HEK293 (cell line): ENCODE measurements around the gene SLC35G1.

ENCODE experiments used
- PBX3 ChIP-seq: sonication (generic); formaldehyde crosslinking; IDR thresholded peaks from 2 replicates; pipeline ENCODE4 v1.8.1; 2022; ENCODE audit warnings: mild to moderate bottlenecking, moderate library complexity, missing genetic modification reagents
- YY1 ChIP-seq: fragments of 450-650 bp; formaldehyde crosslinking; IDR thresholded peaks from 2 replicates; pipeline ENCODE4 v1.5.1; 2018; ENCODE audit warnings: missing biosample characterization, missing genetic modification characterization
- ZBTB8A ChIP-seq: fragments of 450-650 bp; formaldehyde crosslinking; IDR thresholded peaks from 2 replicates; pipeline ENCODE4 v1.5.1; 2016; ENCODE audit warnings: missing biosample characterization, missing genetic modification characterization
- ZFHX2 ChIP-seq: fragments of 450-650 bp; formaldehyde crosslinking; conservative IDR thresholded peaks from 2 replicates; pipeline ENCODE4 v1.5.1; 2016; ENCODE audit warnings: missing biosample characterization, missing genetic modification characterization
- ZNF121 ChIP-seq: fragments of 450-650 bp; formaldehyde crosslinking; IDR thresholded peaks from 2 replicates; pipeline ENCODE4 v1.5.1; 2016; ENCODE audit warnings: missing biosample characterization, missing genetic modification characterization
- ZNF324 ChIP-seq: fragments of 450-650 bp; formaldehyde crosslinking; IDR thresholded peaks from 2 replicates; pipeline ENCODE4 v1.5.1; 2016; ENCODE audit warnings: missing biosample characterization, missing genetic modification characterization
- ZNF350 ChIP-seq: fragments of 450-650 bp; formaldehyde crosslinking; IDR thresholded peaks from 2 replicates; pipeline ENCODE4 v1.5.0; 2017; ENCODE audit warnings: missing biosample characterization, mild to moderate bottlenecking, missing genetic modification characterization
- ZNF354C ChIP-seq: fragments of 450-650 bp; formaldehyde crosslinking; IDR thresholded peaks from 2 replicates; pipeline ENCODE4 v1.5.1; 2016; ENCODE audit warnings: missing biosample characterization, missing genetic modification characterization, low read depth, borderline replicate concordance
- ZNF416 ChIP-seq: fragments of 450-650 bp; formaldehyde crosslinking; IDR thresholded peaks from 2 replicates; pipeline ENCODE4 v1.5.1; 2016; ENCODE audit warnings: missing biosample characterization, missing genetic modification characterization
- ZNF621 ChIP-seq: fragments of 450-650 bp; formaldehyde crosslinking; IDR thresholded peaks from 2 replicates; pipeline ENCODE4 v1.5.1; 2017; ENCODE audit warnings: missing biosample characterization, missing genetic modification characterization
- ZSCAN18 ChIP-seq: fragments of 450-650 bp; formaldehyde crosslinking; IDR thresholded peaks from 2 replicates; pipeline ENCODE4 v1.5.1; 2016; ENCODE audit warnings: missing biosample characterization, missing genetic modification characterization
- TF ChIP-seq, protein P1 (sequence below): fragments of 450-650 bp; formaldehyde crosslinking; IDR thresholded peaks from 2 replicates; pipeline ENCODE4 v1.5.1; 2016; ENCODE audit warnings: missing biosample characterization, missing genetic modification characterization
- TF ChIP-seq, protein P2 (sequence below): fragments of 450-650 bp; formaldehyde crosslinking; IDR thresholded peaks from 2 replicates; pipeline ENCODE4 v1.5.1; 2016; ENCODE audit warnings: missing biosample characterization, missing genetic modification characterization
- TF ChIP-seq, protein P3 (sequence below): fragments of 450-650 bp; formaldehyde crosslinking; IDR thresholded peaks from 2 replicates; pipeline ENCODE4 v1.5.1; 2016; ENCODE audit warnings: missing biosample characterization, missing genetic modification characterization

- no peak for TF ChIP-seq ZNF416 (tag by site-specific recombination)
- TF ChIP-seq ZNF354C (tag by site-specific recombination), result no peak
- TF ChIP-seq, protein P1, sequence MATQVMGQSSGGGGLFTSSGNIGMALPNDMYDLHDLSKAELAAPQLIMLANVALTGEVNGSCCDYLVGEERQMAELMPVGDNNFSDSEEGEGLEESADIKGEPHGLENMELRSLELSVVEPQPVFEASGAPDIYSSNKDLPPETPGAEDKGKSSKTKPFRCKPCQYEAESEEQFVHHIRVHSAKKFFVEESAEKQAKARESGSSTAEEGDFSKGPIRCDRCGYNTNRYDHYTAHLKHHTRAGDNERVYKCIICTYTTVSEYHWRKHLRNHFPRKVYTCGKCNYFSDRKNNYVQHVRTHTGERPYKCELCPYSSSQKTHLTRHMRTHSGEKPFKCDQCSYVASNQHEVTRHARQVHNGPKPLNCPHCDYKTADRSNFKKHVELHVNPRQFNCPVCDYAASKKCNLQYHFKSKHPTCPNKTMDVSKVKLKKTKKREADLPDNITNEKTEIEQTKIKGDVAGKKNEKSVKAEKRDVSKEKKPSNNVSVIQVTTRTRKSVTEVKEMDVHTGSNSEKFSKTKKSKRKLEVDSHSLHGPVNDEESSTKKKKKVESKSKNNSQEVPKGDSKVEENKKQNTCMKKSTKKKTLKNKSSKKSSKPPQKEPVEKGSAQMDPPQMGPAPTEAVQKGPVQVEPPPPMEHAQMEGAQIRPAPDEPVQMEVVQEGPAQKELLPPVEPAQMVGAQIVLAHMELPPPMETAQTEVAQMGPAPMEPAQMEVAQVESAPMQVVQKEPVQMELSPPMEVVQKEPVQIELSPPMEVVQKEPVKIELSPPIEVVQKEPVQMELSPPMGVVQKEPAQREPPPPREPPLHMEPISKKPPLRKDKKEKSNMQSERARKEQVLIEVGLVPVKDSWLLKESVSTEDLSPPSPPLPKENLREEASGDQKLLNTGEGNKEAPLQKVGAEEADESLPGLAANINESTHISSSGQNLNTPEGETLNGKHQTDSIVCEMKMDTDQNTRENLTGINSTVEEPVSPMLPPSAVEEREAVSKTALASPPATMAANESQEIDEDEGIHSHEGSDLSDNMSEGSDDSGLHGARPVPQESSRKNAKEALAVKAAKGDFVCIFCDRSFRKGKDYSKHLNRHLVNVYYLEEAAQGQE (tag by site-specific recombination), result no peak
- no peak for TF ChIP-seq ZNF121 (tag by site-specific recombination)
- TF ChIP-seq, protein P2, sequence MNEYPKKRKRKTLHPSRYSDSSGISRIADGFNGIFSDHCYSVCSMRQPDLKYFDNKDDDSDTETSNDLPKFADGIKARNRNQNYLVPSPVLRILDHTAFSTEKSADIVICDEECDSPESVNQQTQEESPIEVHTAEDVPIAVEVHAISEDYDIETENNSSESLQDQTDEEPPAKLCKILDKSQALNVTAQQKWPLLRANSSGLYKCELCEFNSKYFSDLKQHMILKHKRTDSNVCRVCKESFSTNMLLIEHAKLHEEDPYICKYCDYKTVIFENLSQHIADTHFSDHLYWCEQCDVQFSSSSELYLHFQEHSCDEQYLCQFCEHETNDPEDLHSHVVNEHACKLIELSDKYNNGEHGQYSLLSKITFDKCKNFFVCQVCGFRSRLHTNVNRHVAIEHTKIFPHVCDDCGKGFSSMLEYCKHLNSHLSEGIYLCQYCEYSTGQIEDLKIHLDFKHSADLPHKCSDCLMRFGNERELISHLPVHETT (tag by site-specific recombination), result no peak
- TF ChIP-seq ZSCAN18 (tag by site-specific recombination), result no peak
- TF ChIP-seq ZFHX2 (tag by site-specific recombination), result no peak
- TF ChIP-seq, protein P3, sequence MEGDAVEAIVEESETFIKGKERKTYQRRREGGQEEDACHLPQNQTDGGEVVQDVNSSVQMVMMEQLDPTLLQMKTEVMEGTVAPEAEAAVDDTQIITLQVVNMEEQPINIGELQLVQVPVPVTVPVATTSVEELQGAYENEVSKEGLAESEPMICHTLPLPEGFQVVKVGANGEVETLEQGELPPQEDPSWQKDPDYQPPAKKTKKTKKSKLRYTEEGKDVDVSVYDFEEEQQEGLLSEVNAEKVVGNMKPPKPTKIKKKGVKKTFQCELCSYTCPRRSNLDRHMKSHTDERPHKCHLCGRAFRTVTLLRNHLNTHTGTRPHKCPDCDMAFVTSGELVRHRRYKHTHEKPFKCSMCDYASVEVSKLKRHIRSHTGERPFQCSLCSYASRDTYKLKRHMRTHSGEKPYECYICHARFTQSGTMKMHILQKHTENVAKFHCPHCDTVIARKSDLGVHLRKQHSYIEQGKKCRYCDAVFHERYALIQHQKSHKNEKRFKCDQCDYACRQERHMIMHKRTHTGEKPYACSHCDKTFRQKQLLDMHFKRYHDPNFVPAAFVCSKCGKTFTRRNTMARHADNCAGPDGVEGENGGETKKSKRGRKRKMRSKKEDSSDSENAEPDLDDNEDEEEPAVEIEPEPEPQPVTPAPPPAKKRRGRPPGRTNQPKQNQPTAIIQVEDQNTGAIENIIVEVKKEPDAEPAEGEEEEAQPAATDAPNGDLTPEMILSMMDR, result no peak
- no peak for TF ChIP-seq ZBTB8A (tag by site-specific recombination)
- no peak for TF ChIP-seq ZNF350
- TF ChIP-seq YY1 (tag by site-specific recombination), result no peak
- TF ChIP-seq ZNF621 (tag by site-specific recombination), result no peak
- TF ChIP-seq PBX3 (CRISPR knock-in tag), result no peak
- TF ChIP-seq ZNF324 (tag by site-specific recombination), result no peak
Measured at GRCh38 chr10:93865794-93866425, 27.9 kb upstream of the SLC35G1 start.
